Stimulated activated CD4-positive, alpha-beta T cell treated with anti-CD3 and anti-CD28 coated beads, Interleukin-15, amount 100 ng/mL, for 24 hours (primary cell): ENCODE results near the gene LRRC40.
"Not testable (repeated sequence)": the region's sequence is repeated elsewhere in the genome, so short reads cannot be mapped to it uniquely, and the experiment has no call there.

Experiments
- DNase-seq: peaks from one replicate; pipeline ENCODE4 v3.0.0-alpha.2; 2020

Gene LRRC40

DNA sequence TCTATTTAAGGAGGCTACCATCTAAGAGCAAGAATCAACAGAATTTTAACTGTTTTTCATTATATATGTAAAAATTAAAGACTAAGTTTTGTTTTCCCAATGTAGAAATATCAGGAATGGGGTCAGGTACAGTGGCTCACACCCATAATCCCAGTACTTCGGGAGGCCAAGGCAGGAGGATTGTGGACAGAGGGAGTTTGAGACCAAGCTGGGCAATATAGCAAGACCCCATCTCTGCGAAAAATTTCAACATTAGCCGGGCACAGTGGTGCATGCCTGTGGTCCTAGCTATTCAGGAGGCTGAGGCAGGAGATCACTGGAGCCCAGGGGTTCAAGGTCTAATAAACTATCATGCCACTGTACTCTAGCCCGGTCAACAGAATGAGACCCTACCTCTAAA is 5.3 kb downstream of the LRRC40 start:
- DNase-seq, result no peak

- DNase-seq, result no peak
Observed at GRCh38 chr1:70196333-70196732, 9.0 kb downstream of the LRRC40 start.

GRCh38 chr1:70195342-70195741 is 10.0 kb downstream of the LRRC40 start:
- no peak for DNase-seq

- DNase-seq, result no peak
Observed at GRCh38 chr1:70194601-70195000, 10.8 kb downstream of the LRRC40 start.

- DNase-seq, result not testable (repeated sequence)
Observed at GRCh38 chr1:70192446-70192845, 12.9 kb downstream of the LRRC40 start.

DNA sequence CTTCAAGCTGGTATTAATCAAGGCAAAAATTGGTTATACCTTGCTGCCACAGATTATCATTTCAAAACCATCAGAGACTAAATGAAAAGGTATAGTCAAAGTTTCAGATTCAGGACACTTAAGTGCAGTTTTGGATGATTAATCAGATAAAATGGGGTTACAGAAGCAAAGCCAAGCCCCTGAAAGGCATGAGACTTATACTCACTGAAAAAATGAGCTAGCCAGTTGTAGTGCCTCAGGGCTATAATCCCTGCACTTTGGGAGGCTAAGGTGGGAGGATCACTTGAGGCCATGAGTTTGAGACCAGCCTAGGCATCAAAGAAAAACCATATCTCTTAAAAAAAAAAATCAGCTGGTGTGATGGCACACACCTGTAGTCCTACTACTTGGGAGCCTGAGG is 15.2 kb downstream of the LRRC40 start:
- DNase-seq, result no peak

DNA sequence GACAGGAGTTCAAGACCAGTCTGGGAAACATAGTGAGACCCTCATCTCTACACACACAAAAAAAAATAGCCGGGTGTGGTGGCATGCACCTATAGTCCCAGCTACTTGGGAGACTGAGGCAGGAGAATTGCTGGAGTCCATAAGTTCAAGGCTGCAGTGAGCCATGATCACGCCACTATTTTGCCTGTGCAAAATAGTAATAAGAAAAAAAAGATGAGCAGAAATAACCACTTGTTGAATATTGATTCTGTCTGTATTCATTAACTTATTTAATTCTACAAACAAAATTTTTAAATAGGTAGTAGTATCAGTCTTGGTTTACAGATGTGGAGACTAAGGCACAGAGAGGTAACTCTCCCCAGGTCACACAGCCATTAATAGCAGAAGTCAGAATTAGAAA is 16.9 kb downstream of the LRRC40 start:
- no peak for DNase-seq

GRCh38 chr1:70185181-70185580 is 20.2 kb downstream of the LRRC40 start:
- not testable (repeated sequence) for DNase-seq

DNA sequence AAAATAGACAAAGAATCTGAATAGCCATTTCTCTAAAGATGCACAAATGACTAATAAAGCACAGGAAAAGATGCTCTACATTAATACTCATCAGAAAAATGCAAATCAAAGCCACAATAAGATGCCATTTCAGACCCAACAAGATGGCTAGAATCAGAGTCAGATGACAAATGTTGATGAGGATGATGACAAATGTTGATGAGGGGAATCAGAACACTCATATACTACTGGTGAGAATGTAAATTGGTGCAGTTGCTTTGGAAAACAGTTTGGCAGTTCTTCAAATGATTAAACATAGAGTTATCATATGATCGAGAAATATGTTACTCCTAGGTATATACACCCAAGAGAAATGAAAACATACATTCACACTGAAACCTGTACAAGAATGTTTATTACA is 33.9 kb downstream of the LRRC40 start:
- no peak for DNase-seq

- no peak for DNase-seq
Observed at GRCh38 chr1:70169018-70169839, 36.1 kb downstream of the LRRC40 start.

DNA sequence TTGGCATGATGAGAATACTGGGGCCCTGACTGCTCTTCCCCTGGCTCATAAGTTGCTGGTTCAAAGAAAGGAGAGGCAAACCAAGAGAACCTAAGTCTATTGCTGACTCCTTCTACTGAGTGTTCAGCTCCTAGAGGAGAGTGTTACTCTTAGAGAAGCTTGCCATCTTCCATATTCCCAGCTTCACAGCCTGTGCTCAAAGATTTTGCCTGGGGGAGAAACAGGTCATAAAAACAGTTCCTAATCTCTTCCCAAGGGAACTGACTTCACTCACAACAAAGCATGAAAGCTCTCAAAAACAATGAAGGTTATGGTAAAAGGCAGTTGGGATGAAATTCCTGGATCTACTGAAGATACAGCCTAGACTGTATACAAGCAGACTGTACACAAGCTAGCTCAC is 37.1 kb downstream of the LRRC40 start:
- no peak for DNase-seq

DNA sequence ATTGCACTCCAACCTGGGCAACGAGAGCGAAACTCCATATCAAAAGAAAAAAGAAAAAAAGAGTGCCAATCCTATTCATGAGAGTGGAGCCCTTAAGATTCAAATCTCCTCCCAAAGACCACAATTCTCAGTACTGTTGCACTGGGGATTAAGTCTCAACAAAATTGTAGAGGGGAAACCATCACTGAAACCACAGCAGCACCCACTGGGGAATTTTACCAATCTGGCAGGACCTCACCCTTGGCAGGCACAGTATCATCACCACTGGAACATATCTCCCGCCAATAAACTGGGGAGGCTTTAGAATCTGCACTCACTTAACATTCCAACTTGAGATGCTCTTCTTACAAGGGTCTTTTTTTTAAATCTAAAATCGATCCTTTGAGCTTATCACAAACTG is 41.0 kb downstream of the LRRC40 start:
- no peak for DNase-seq

DNA sequence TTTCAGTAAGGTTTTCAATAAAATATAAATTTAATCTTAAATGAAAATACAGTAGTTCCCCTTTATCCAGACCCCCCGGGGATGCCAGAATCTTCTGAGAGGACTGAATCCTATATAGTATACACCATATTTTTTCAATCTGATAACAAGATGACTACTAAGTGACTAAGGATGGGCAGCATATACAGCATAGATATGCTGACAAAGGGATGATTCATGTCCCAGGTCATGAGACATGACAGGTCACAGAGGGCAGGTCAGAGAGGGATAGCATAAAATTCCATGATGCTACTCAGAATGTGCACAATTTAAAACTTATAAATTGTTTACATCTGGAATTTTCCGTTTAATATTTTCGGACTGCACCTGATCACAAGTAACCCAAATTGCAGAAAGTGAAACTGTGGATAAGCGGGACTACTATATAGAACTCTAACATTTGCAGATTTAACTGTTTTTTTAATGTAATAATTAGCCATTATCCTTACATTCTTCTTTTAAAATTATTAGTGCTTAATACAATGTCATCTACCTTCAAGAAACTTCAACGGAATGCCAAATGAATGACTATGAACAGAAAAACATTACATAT is 48.8 kb downstream of the LRRC40 start:
- DNase-seq, result no peak

- no peak for DNase-seq
Observed at GRCh38 chr1:70153739-70154138, 51.6 kb downstream of the LRRC40 start.

- DNase-seq, result no peak
Observed at GRCh38 chr1:70150444-70150843, 54.9 kb downstream of the LRRC40 start.

- DNase-seq, result no peak
Observed at GRCh38 chr1:70146488-70146887, 58.9 kb downstream of the LRRC40 start.

DNA sequence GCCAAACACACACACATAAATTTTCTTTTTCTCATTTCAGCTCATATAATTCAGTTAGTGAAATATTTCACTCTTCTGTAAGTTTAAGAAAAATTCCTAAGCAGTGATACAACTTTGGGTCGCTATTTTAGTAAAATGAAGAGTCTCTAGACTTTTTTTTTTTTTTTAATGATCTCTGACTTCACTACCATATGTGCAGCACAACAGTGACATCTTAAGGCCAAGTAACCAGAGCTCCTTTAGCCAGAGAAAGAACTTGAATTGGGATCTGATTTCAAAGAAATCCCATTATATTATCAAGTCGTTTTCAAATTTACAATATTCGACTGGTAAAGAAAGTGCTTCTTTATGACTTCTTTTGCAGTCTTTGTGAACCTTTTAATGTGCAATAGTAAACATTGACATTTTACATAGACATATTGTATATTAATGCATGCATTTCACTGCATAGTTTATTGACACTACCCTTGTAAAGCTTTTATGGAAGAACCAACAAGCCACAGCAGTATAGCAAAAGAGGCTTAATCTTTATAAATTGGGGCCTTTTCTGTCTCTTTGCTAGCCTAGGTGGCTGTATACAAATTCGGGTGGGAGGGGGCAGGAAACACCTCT is 62.2 kb downstream of the LRRC40 start:
- DNase-seq, result no peak

DNA sequence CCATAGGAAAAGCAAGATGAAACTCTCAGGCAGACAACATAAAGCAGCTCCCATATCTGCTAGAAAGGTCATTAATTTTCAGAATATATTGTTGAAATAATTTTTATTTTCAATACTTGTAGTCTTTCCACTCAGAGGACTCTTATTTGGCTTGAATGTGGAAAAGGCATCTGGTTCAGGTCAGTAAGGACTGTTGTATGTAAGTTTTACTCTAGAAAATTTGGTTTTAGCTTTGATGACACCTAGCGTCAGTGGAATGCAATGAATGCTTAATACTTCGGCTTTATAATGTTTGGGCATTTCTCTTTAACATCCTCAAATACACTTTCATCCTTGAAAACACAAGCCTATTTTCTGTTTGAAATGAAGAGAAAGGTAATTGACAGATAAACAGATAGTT is 63.3 kb downstream of the LRRC40 start:
- no peak for DNase-seq

- DNase-seq, result no peak
Observed at GRCh38 chr1:70140894-70141293, 64.5 kb downstream of the LRRC40 start.

GRCh38 chr1:70140343-70140742 is 65.0 kb downstream of the LRRC40 start:
- DNase-seq, result no peak

- DNase-seq, result no peak
Observed at GRCh38 chr1:70134148-70134547, 71.2 kb downstream of the LRRC40 start.

- no peak for DNase-seq
Observed at GRCh38 chr1:70117046-70117445, 88.3 kb downstream of the LRRC40 start.

DNA sequence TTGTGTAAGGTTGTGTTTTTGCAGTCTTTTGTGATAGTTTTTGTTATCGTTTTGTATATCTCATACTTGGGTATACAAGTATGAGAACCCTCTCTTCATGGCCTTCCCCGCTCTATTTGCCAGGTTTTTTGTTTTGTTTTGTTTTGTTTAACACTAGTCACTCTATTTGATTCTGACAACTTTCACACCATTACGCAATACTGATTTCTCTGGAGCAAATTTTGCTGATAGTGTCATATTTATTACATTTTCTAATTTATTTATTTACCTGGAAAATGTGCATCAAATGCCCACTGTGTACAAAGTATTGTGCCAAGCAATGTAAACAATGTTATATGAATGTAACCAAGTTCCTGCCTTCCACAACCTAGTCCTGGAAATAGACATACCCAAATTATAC is 90.1 kb downstream of the LRRC40 start:
- DNase-seq, result no peak

GRCh38 chr1:70112838-70113237 is 92.5 kb downstream of the LRRC40 start:
- no peak for DNase-seq
